Naive thymus-derived CD4-positive, alpha-beta T cell (primary cell): ENCODE data around the gene ESRRB. TPM values are rescaled to one million over a fixed set of nuclear protein-coding genes. Genes with fewer than 3 reads are reported as not detected.

Source experiments
- ATAC-seq: fragments of 150-1000 bp; cut with Tn5 transposase; 2 replicates; pipeline ENCODE4 v1.10.0; 2021; ENCODE audit warnings: mild to moderate bottlenecking, moderate library complexity
- CTCF ChIA-PET: fragments of 350-600 bp; sonication (Branson Sonifier 250); formaldehyde crosslinking; loops from one replicate; lab custom pipeline; 2021; ENCODE audit warnings: antibody characterized with exemption; lab: Charles Lee
- POLR2A ChIA-PET: fragments of 350-600 bp; sonication (Branson Sonifier 250); formaldehyde crosslinking; loops from one replicate; lab custom pipeline; 2021; ENCODE audit warnings: antibody characterized with exemption, inconsistent platforms; lab: Charles Lee
- DNase-seq, 9 donors: peaks; one replicate each; pipeline versions ENCODE4 v3.0.0 to v3.0.0-alpha.2; 2020 to 2022; ENCODE audit warnings: mixed read lengths in 1 of 9
- H3K27ac ChIP-seq: one replicate; pipeline ENCODE4 v1.7.0; 2013; ENCODE audit warnings: mild to moderate bottlenecking, low read depth, low read length, moderate library complexity
- H3K27me3 ChIP-seq, 2 donors: one replicate each; pipeline ENCODE4 v1.7.0; 2013; ENCODE audit warnings: low read length in 2 of 2, mild to moderate bottlenecking in 2 of 2, moderate library complexity in 2 of 2; ENCODE audit not compliant: control insufficient read depth in 2 of 2, insufficient read depth in 2 of 2
- H3K36me3 ChIP-seq, 3 experiments: 1 replicate in 2 of 3; 2 replicates in 1 of 3; pipeline ENCODE4 v1.7.0; 2013; ENCODE audit warnings: low read length in 3 of 3, mild to moderate bottlenecking in 3 of 3, moderate library complexity in 1 of 3; ENCODE audit not compliant: insufficient read depth in 3 of 3, control insufficient read depth in 2 of 3
- H3K4me1 ChIP-seq, 2 donors: one replicate each; pipeline ENCODE4 v1.7.0; 2013; ENCODE audit warnings: low read length in 2 of 2, mild to moderate bottlenecking in 2 of 2, moderate library complexity in 1 of 2; ENCODE audit not compliant: control insufficient read depth in 2 of 2, insufficient read depth in 2 of 2
- H3K4me3 ChIP-seq: 2 replicates; pipeline ENCODE4 v1.7.0; 2013; ENCODE audit warnings: mild to moderate bottlenecking, low read length
- H3K9me3 ChIP-seq, 3 experiments: 1 replicate in 2 of 3; 2 replicates in 1 of 3; pipeline ENCODE4 v1.7.0; 2013; ENCODE audit warnings: low read length in 3 of 3; ENCODE audit not compliant: control insufficient read depth in 2 of 3
- H3K27ac Mint-ChIP-seq, 9 donors: one replicate each; pipeline ENCODE4 v1.8.0; 2020 to 2022; ENCODE audit warnings: mixed read lengths in 9 of 9, mild to moderate bottlenecking in 8 of 9, moderate library complexity in 5 of 9, inconsistent platforms in 2 of 9
- H3K27me3 Mint-ChIP-seq, 5 donors: one replicate each; pipeline ENCODE4 v1.8.0; 2021 to 2022; ENCODE audit warnings: mixed read lengths in 5 of 5, mild to moderate bottlenecking in 1 of 5
- H3K36me3 Mint-ChIP-seq, 5 donors: one replicate each; pipeline ENCODE4 v1.8.0; 2020 to 2022; ENCODE audit warnings: mixed read lengths in 5 of 5, mild to moderate bottlenecking in 3 of 5, inconsistent platforms in 1 of 5
- H3K4me1 Mint-ChIP-seq, 7 donors: one replicate each; pipeline ENCODE4 v1.8.0; 2020 to 2022; ENCODE audit warnings: mixed read lengths in 7 of 7, mild to moderate bottlenecking in 3 of 7, inconsistent platforms in 1 of 7
- H3K4me3 Mint-ChIP-seq, 10 donors: one replicate each; pipeline ENCODE4 v1.8.0; 2020 to 2022; ENCODE audit warnings: mild to moderate bottlenecking in 10 of 10, mixed read lengths in 10 of 10, moderate library complexity in 6 of 10, inconsistent platforms in 2 of 10
- H3K9me3 Mint-ChIP-seq, 11 donors: one replicate each; pipeline ENCODE4 v1.8.0; 2020 to 2022; ENCODE audit warnings: mixed read lengths in 11 of 11, mild to moderate bottlenecking in 4 of 11, inconsistent platforms in 1 of 11, moderate library complexity in 1 of 11
- intact Hi-C, 2 donors: fragments of 100-400 bp; cut with micrococcal nuclease; formaldehyde crosslinking; loops; one replicate each; pipeline ENCODE4 v1.15.1; 2023
- polyA plus RNA-seq, 2 donors: library from polyadenylated mRNA; unstranded; fragments of 300-500 nt; fragmentation: Illumina TruSeq; gene quantifications; one replicate each; pipeline ENCODE4 v1.2.3, GENCODE V29; 2021
- total RNA-seq, 6 experiments: library from RNA in 5 of 6; stranded (reverse) in 5 of 6; gene quantifications; 1 replicate in 5 of 6; 2 replicates in 1 of 6; pipeline ENCODE4 v1.2.3 and lab custom pipeline; 2021 to 2026

The ESRRB gene
- total and polyA plus RNA-seq, 7 experiments from 2014 or later = 0.16 to 0.48 (median 0.20) TPM; not detected in 4

GRCh38 chr14:76423534-76423933, 47.6 kb downstream of the ESRRB start:
- ChIA-PET POLR2A (no interaction called here), CTCF (no interaction called here)
- ATAC-seq (no peak), DNase-seq (no peak)
- H3K4me1 ChIP-seq = no peaks in the 10 kb centered on the region
- Mint-ChIP-seq H3K9me3 (peaks cover 0 to 2% (median 0%) of the 10 kb centered on the region in 11 donors), H3K36me3 (no peaks in the 10 kb centered on the region), H3K27ac (no peak overlapping the region), H3K4me1 (peaks cover 0 to 1% (median 0%) of the 10 kb centered on the region in 7 donors), H3K27me3 (peaks cover 0 to 20% (median 7%) of the 10 kb centered on the region in 5 donors), H3K4me3 (no peak overlapping the region)
- intact Hi-C loops = no loop called here
- H3K27ac ChIP-seq = no peak overlapping the region
- H3K9me3 ChIP-seq = no peaks in the 10 kb centered on the region
- no peaks in the 10 kb centered on the region for H3K27me3 ChIP-seq
- no peak overlapping the region for H3K4me3 ChIP-seq
- no peaks in the 10 kb centered on the region for H3K36me3 ChIP-seq

GRCh38 chr14:76424359-76424758, 48.4 kb downstream of the ESRRB start:
- Mint-ChIP-seq H3K4me3 (no peak overlapping the region), H3K36me3 (no peaks in the 10 kb centered on the region), H3K27ac (no peak overlapping the region), H3K4me1 (peaks cover 0 to 1% (median 0%) of the 10 kb centered on the region in 7 donors), H3K27me3 (peaks cover 0 to 20% (median 6%) of the 10 kb centered on the region in 5 donors), H3K9me3 (peaks cover 0 to 2% (median 0%) of the 10 kb centered on the region in 11 donors)
- CTCF ChIA-PET = no interaction called here
- POLR2A ChIA-PET = no interaction called here
- Histone ChIP-seq H3K27ac (no peak overlapping the region), H3K9me3 (no peaks in the 10 kb centered on the region), H3K27me3 (no peaks in the 10 kb centered on the region), H3K4me1 (no peaks in the 10 kb centered on the region), H3K4me3 (no peak overlapping the region), H3K36me3 (no peaks in the 10 kb centered on the region)
- intact Hi-C loops = no loop called here
- ATAC-seq (no peak), DNase-seq (no peak)

DNA sequence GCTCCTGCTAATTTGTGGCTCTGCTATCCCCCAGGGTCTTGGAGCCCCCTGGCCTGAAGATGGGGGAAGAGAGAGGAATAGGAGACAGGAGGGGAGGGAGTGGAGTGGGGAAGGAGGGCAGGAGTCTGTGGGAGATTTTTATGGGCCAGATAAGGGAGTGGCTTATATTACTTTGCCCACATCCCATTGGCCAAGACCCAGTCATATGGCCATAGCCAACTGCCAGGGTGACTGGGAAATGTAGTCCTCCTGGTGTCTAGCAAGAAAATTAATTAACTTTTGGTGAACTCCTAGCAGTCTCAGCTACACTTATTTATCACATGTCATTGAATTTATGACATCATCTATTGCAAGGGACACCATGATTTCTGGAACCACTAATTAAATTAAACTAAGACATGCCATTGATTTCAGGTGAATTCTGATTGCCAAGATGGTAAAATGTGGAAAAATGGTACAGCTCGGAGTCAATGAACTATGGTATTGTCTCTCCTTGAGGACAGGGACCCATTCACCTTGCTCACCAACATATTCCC, 50.3 kb downstream of the ESRRB start:
- CTCF ChIA-PET = no interaction called here
- H3K27me3 ChIP-seq = no peaks in the 10 kb centered on the region
- intact Hi-C loops = no loop called here

GRCh38 chr14:76428611-76429010, 52.7 kb downstream of the ESRRB start:
- Histone ChIP-seq H3K4me1 (no peaks in the 10 kb centered on the region), H3K36me3 (no peaks in the 10 kb centered on the region), H3K4me3 (no peak overlapping the region), H3K27ac (no peak overlapping the region), H3K9me3 (no peaks in the 10 kb centered on the region), H3K27me3 (no peaks in the 10 kb centered on the region)
- Mint-ChIP-seq H3K9me3 (peaks cover 0 to 3% (median 0%) of the 10 kb centered on the region in 11 donors), H3K4me3 (no peak overlapping the region), H3K27ac (no peak overlapping the region), H3K4me1 (peaks cover 0 to 1% (median 0%) of the 10 kb centered on the region in 7 donors), H3K27me3 (peaks cover 0 to 37% (median 9%) of the 10 kb centered on the region in 5 donors), H3K36me3 (no peaks in the 10 kb centered on the region)
- POLR2A ChIA-PET = no interaction called here
- CTCF ChIA-PET = no interaction called here
- intact Hi-C loops = no loop called here
- ATAC-seq (no peak), DNase-seq (no peak)

More for the DNA sequence above, 50.3 kb downstream of the ESRRB start:
- no peak overlapping the region for H3K27ac Mint-ChIP-seq
- peaks cover 0 to 1% (median 0%) of the 10 kb centered on the region in 7 donors for H3K4me1 Mint-ChIP-seq
- H3K4me3 Mint-ChIP-seq = no peak overlapping the region
- Histone ChIP-seq H3K36me3 (no peaks in the 10 kb centered on the region), H3K9me3 (no peaks in the 10 kb centered on the region), H3K4me3 (no peak overlapping the region), H3K27ac (no peak overlapping the region), H3K4me1 (no peaks in the 10 kb centered on the region)
- POLR2A ChIA-PET = no interaction called here
- peaks cover 0 to 2% (median 0%) of the 10 kb centered on the region in 11 donors for H3K9me3 Mint-ChIP-seq
- no peaks in the 10 kb centered on the region for H3K36me3 Mint-ChIP-seq
- peaks cover 0 to 20% (median 6%) of the 10 kb centered on the region in 5 donors for H3K27me3 Mint-ChIP-seq
- no peak for ATAC-seq
- DNase-seq = no peak

- CTCF ChIA-PET = no interaction called here
- no peak overlapping the region for H3K4me3 ChIP-seq
- Mint-ChIP-seq H3K9me3 (peaks cover 0 to 4% (median 0%) of the 10 kb centered on the region in 11 donors), H3K4me3 (no peak overlapping the region), H3K27me3 (peaks cover 0 to 45% (median 16%) of the 10 kb centered on the region in 5 donors), H3K27ac (no peak overlapping the region), H3K4me1 (peaks cover 0 to 1% (median 0%) of the 10 kb centered on the region in 7 donors), H3K36me3 (no peaks in the 10 kb centered on the region)
- H3K27me3 ChIP-seq = no peaks in the 10 kb centered on the region
- POLR2A ChIA-PET = no interaction called here
- intact Hi-C loops = no loop called here
- no peaks in the 10 kb centered on the region for H3K36me3 ChIP-seq
- H3K9me3 ChIP-seq = no peaks in the 10 kb centered on the region
- H3K27ac ChIP-seq = no peak overlapping the region
- ATAC-seq (no peak), DNase-seq (no peak)
- no peaks in the 10 kb centered on the region for H3K4me1 ChIP-seq
Observed at GRCh38 chr14:76430017-76430416, 54.1 kb downstream of the ESRRB start.

DNA sequence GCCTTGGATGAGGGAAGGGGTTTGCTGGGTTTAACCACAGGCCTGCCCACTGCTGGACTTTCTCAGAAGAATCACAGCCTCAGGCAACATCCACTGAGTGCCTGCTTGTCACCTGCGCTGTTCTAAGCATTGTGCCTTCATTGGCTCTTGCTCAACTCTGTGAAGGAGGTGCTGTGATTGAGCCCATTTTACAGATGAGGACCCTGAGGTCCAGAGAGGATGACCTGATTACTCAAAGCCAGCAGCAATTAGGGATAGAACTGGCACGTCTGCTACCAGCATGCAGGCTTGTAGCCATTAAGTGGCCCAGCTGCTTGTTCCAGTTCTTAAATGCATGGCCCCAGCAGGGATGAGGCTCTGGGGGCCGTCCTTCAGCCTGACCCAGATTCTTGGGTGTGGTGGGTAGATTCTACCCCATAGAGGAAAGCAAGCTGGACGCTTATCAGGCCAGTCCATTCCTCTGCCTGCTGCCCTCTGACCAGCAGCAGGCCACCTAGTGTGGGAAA, 54.6 kb downstream of the ESRRB start:
- no peak overlapping the region for H3K27ac ChIP-seq
- Mint-ChIP-seq H3K9me3 (peaks cover 0 to 4% (median 0%) of the 10 kb centered on the region in 11 donors), H3K27ac (no peak overlapping the region), H3K4me1 (peaks cover 0 to under 1% (median 0%) of the 10 kb centered on the region in 7 donors), H3K27me3 (peaks cover 0 to 48% (median 16%) of the 10 kb centered on the region in 5 donors), H3K4me3 (no peak overlapping the region), H3K36me3 (no peaks in the 10 kb centered on the region)
- H3K27me3 ChIP-seq = no peaks in the 10 kb centered on the region
- H3K36me3 ChIP-seq = no peaks in the 10 kb centered on the region
- no peaks in the 10 kb centered on the region for H3K9me3 ChIP-seq
- no peak for ATAC-seq
- DNase-seq = no peak
- no peak overlapping the region for H3K4me3 ChIP-seq
- no peaks in the 10 kb centered on the region for H3K4me1 ChIP-seq
- intact Hi-C loops = no loop called here
- CTCF ChIA-PET = no interaction called here
- POLR2A ChIA-PET = no interaction called here

DNA sequence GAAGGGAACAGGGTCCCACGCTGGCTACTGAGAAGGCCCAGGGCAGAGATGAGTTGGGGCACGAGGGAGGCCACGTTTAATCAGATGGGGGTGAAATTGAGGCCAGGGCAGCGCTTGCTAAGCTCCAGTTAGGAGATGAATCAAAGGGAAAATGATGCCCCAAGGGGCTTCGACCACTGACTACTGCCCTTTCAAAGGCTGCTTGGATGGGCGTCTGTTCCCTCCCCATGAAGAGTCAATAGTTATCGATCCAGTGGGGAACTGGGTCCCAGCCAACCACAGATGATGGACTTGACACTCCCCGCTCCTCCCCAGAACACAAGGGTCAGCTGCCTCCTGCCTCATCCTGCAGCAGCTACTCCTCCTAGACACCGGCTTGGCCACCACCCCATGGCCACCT, 55.6 kb downstream of the ESRRB start:
- CTCF ChIA-PET = no interaction called here
- DNase-seq = no peak

More for the DNA sequence above, 55.6 kb downstream of the ESRRB start:
- no peak overlapping the region for H3K4me3 Mint-ChIP-seq
- no peaks in the 10 kb centered on the region for H3K4me1 ChIP-seq
- peaks cover 0 to 2% (median 0%) of the 10 kb centered on the region in 11 donors for H3K9me3 Mint-ChIP-seq
- H3K9me3 ChIP-seq = no peaks in the 10 kb centered on the region
- H3K27me3 Mint-ChIP-seq = peaks cover 0 to 42% (median 7%) of the 10 kb centered on the region in 5 donors
- no peak overlapping the region for H3K4me3 ChIP-seq
- intact Hi-C loops = no loop called here
- no peaks in the 10 kb centered on the region for H3K36me3 Mint-ChIP-seq
- no peak overlapping the region for H3K27ac ChIP-seq
- POLR2A ChIA-PET = no interaction called here
- no peak for ATAC-seq
- no peak overlapping the region for H3K27ac Mint-ChIP-seq
- H3K4me1 Mint-ChIP-seq = no peaks in the 10 kb centered on the region
- H3K36me3 ChIP-seq = no peaks in the 10 kb centered on the region
- H3K27me3 ChIP-seq = no peaks in the 10 kb centered on the region
